Mesenchymal stem cell (in vitro differentiated cells and primary cell): ENCODE measurements around the gene CERK.

Experiments
- DNase-seq: peaks from one replicate; pipeline ENCODE4 v3.0.0-alpha.2; 2013
- H2AFZ ChIP-seq: one replicate; pipeline ENCODE4 v1.6.1; 2013; ENCODE audit warnings: low read depth, mild to moderate bottlenecking, control low read depth, inconsistent platforms, low read length, moderate library complexity
- H2AK5ac ChIP-seq: 2 replicates; pipeline ENCODE4 v1.6.1; 2013; ENCODE audit warnings: low read length, moderate library complexity, mild to moderate bottlenecking, inconsistent platforms; ENCODE audit not compliant: severe bottlenecking
- H2BK120ac ChIP-seq: one replicate; pipeline ENCODE4 v1.6.1; 2013; ENCODE audit warnings: low read depth, mild to moderate bottlenecking, inconsistent platforms, low read length, moderate library complexity
- H2BK12ac ChIP-seq, 2 experiments: one replicate each; pipeline ENCODE4 v1.6.1; 2013; ENCODE audit warnings: inconsistent platforms in 2 of 2, low read length in 2 of 2, mild to moderate bottlenecking in 2 of 2, moderate library complexity in 2 of 2, control low read depth in 1 of 2
- H2BK15ac ChIP-seq: one replicate; pipeline ENCODE4 v1.6.1; 2013; ENCODE audit warnings: mild to moderate bottlenecking, low read depth, inconsistent platforms; ENCODE audit not compliant: poor library complexity, severe bottlenecking
- H2BK5ac ChIP-seq: 2 replicates; pipeline ENCODE4 v1.6.1; 2013; ENCODE audit warnings: low read depth, mild to moderate bottlenecking, low read length, control low read depth, inconsistent platforms; ENCODE audit not compliant: poor library complexity, severe bottlenecking
- H3K14ac ChIP-seq, 2 experiments: one replicate each; pipeline ENCODE4 v1.6.1; 2013; ENCODE audit warnings: inconsistent platforms in 2 of 2, low read length in 2 of 2, control low read depth in 1 of 2, mild to moderate bottlenecking in 1 of 2, moderate library complexity in 1 of 2
- H3K18ac ChIP-seq, 2 experiments: one replicate each; pipeline ENCODE4 v1.6.1; 2013; ENCODE audit warnings: inconsistent platforms in 2 of 2, low read length in 2 of 2, control low read depth in 1 of 2, low read depth in 1 of 2, mild to moderate bottlenecking in 1 of 2
- H3K23ac ChIP-seq, 2 experiments: one replicate each; pipeline ENCODE4 v1.6.1; 2013; ENCODE audit warnings: inconsistent platforms in 2 of 2, low read length in 2 of 2, mild to moderate bottlenecking in 2 of 2, moderate library complexity in 2 of 2, control low read depth in 1 of 2
- H3K27ac ChIP-seq: 2 replicates; pipeline ENCODE4 v1.5.1; 2013; ENCODE audit warnings: mild to moderate bottlenecking, moderate library complexity, low read length, control low read depth, inconsistent platforms; ENCODE audit not compliant: poor library complexity, severe bottlenecking
- H3K27me3 ChIP-seq, 2 experiments: 2 replicates each; pipeline versions ENCODE4 v1.6.1 to v1.7.0; 2013; ENCODE audit warnings: low read length in 2 of 2, mild to moderate bottlenecking in 2 of 2, moderate library complexity in 2 of 2, control low read depth in 1 of 2, inconsistent platforms in 1 of 2; ENCODE audit not compliant: control insufficient read depth in 1 of 2, insufficient read depth in 1 of 2
- H3K36me3 ChIP-seq, 2 experiments: 2 replicates each; pipeline versions ENCODE4 v1.6.1 to v1.7.0; 2013; ENCODE audit warnings: low read length in 2 of 2, control low read depth in 1 of 2, inconsistent platforms in 1 of 2, low read depth in 1 of 2, mild to moderate bottlenecking in 1 of 2; ENCODE audit not compliant: insufficient read depth in 2 of 2, control insufficient read depth in 1 of 2
- H3K4ac ChIP-seq, 2 experiments: one replicate each; pipeline ENCODE4 v1.6.1; 2013; ENCODE audit warnings: inconsistent platforms in 2 of 2, low read length in 2 of 2, mild to moderate bottlenecking in 2 of 2, moderate library complexity in 2 of 2, control low read depth in 1 of 2, low read depth in 1 of 2
- H3K4me1 ChIP-seq: 2 replicates; pipeline ENCODE4 v1.6.1; 2013; ENCODE audit warnings: low read depth, low read length, control low read depth; ENCODE audit not compliant: control insufficient read depth, insufficient read depth
- H3K4me2 ChIP-seq: 2 replicates; pipeline ENCODE4 v1.6.1; 2013; ENCODE audit warnings: low read length, mild to moderate bottlenecking, inconsistent platforms; ENCODE audit not compliant: poor library complexity, severe bottlenecking
- H3K4me3 ChIP-seq, 2 experiments: 2 replicates each; pipeline versions ENCODE4 v1.5.1 to v1.7.0; 2013; ENCODE audit warnings: low read length in 2 of 2, mild to moderate bottlenecking in 2 of 2, control low read depth in 1 of 2, low read depth in 1 of 2; ENCODE audit not compliant: insufficient read depth in 1 of 2
- H3K79me1 ChIP-seq: replicated peaks from 2 replicates; pipeline ENCODE4 v1.6.1; 2013; ENCODE audit warnings: mild to moderate bottlenecking, control low read depth, low read length, inconsistent platforms; ENCODE audit not compliant: poor library complexity, severe bottlenecking
- H3K9ac ChIP-seq: 2 replicates; pipeline ENCODE4 v1.7.0; 2013; ENCODE audit warnings: mild to moderate bottlenecking, low read length, moderate library complexity
- H3K9me3 ChIP-seq: 2 replicates; pipeline ENCODE4 v1.7.0; 2013; ENCODE audit warnings: mild to moderate bottlenecking, low read length; ENCODE audit not compliant: control insufficient read depth
- H4K8ac ChIP-seq: one replicate; pipeline ENCODE4 v1.6.1; 2013; ENCODE audit warnings: inconsistent platforms, mild to moderate bottlenecking, low read length, moderate library complexity
- H4K91ac ChIP-seq: one replicate; pipeline ENCODE4 v1.6.1; 2013; ENCODE audit warnings: mild to moderate bottlenecking, low read length, inconsistent platforms
- WGBS: methylation state at CpG from one replicate; pipeline ENCODE4 v1.1.7; 2013; ENCODE audit warnings: mixed read lengths; 5-methylcytosine and 5-hydroxymethylcytosine counted together

CERK gene

GRCh38 chr22:46682011-46682731, 55.9 kb downstream of the CERK start:
- H3K18ac ChIP-seq: no peak overlapping the region
- no peak overlapping the region for H3K14ac ChIP-seq
- no peak overlapping the region for H3K27ac ChIP-seq
- no peak overlapping the region for H2AFZ ChIP-seq
- no peak overlapping the region for H3K4me3 ChIP-seq
- no peak overlapping the region for H3K9ac ChIP-seq
- H3K27me3 ChIP-seq: no peaks in the 10 kb centered on the region
- H2BK15ac ChIP-seq: no peak overlapping the region
- H3K4ac ChIP-seq: no peak overlapping the region
- no peak overlapping the region for H2BK120ac ChIP-seq
- 95% methylated on average over 19 of the region's 19 CpGs for WGBS
- DNase-seq: no peak
- peaks cover 42 to 50% of the 10 kb centered on the region in 2 experiments for H3K36me3 ChIP-seq
- H2AK5ac ChIP-seq: no peak overlapping the region
- peaks cover 7% of the 10 kb centered on the region for H3K4me1 ChIP-seq
- H3K4me2 ChIP-seq: no peak overlapping the region
- H3K23ac ChIP-seq: no peak overlapping the region
- H3K79me1 ChIP-seq: peaks cover 6% of the 10 kb centered on the region
- no peak overlapping the region for H4K8ac ChIP-seq
- H2BK5ac ChIP-seq: no peak overlapping the region
- no peak overlapping the region for H4K91ac ChIP-seq
- no peaks in the 10 kb centered on the region for H3K9me3 ChIP-seq
- H2BK12ac ChIP-seq: no peak overlapping the region

- Histone ChIP-seq H3K4ac (no peak overlapping the region), H3K4me1 (peaks cover 6% of the 10 kb centered on the region), H3K4me2 (no peak overlapping the region), H3K9me3 (no peaks in the 10 kb centered on the region), H2BK12ac (no peak overlapping the region), H3K14ac (no peak overlapping the region), H3K4me3 (no peak overlapping the region), H3K79me1 (peaks cover 5% of the 10 kb centered on the region), H2BK120ac (no peak overlapping the region), H2AFZ (no peak overlapping the region), H3K9ac (no peak overlapping the region), H3K18ac (no peak overlapping the region), H4K91ac (no peak overlapping the region), H2BK5ac (no peak overlapping the region), H2BK15ac (no peak overlapping the region), H3K27me3 (no peaks in the 10 kb centered on the region), H3K23ac (no peak overlapping the region), H4K8ac (no peak overlapping the region), H3K36me3 (peaks cover 30 to 49% of the 10 kb centered on the region in 2 experiments), H2AK5ac (no peak overlapping the region), H3K27ac (no peak overlapping the region)
- no peak for DNase-seq
- WGBS: 84% methylated on average over 7 of the region's 7 CpGs
These were observed 57.0 kb downstream of the CERK start for GRCh38 chr22:46681010-46681409.

- H3K27ac ChIP-seq: no peak overlapping the region
- H3K4ac ChIP-seq: no peak overlapping the region
- H3K4me3 ChIP-seq: no peak overlapping the region
- peaks cover 6% of the 10 kb centered on the region for H3K4me1 ChIP-seq
- no peak overlapping the region for H3K23ac ChIP-seq
- H3K4me2 ChIP-seq: no peak overlapping the region
- H3K36me3 ChIP-seq: peaks cover 25 to 51% of the 10 kb centered on the region in 2 experiments
- WGBS: 95% methylated on average over 16 of the region's 16 CpGs
- H2BK12ac ChIP-seq: no peak overlapping the region
- H2BK120ac ChIP-seq: no peak overlapping the region
- H2AK5ac ChIP-seq: no peak overlapping the region
- no peak overlapping the region for H4K8ac ChIP-seq
- no peak overlapping the region for H2BK5ac ChIP-seq
- no peak overlapping the region for H3K14ac ChIP-seq
- H3K9me3 ChIP-seq: no peaks in the 10 kb centered on the region
- H2BK15ac ChIP-seq: no peak overlapping the region
- H3K79me1 ChIP-seq: peaks cover 5% of the 10 kb centered on the region
- no peak overlapping the region for H3K18ac ChIP-seq
- peak overlapping the region; percentile 55 for H3K9ac ChIP-seq
- no peaks in the 10 kb centered on the region for H3K27me3 ChIP-seq
- no peak overlapping the region for H2AFZ ChIP-seq
- no peak for DNase-seq
- H4K91ac ChIP-seq: no peak overlapping the region
These were observed 58.3 kb downstream of the CERK start for GRCh38 chr22:46679706-46680269.

DNA sequence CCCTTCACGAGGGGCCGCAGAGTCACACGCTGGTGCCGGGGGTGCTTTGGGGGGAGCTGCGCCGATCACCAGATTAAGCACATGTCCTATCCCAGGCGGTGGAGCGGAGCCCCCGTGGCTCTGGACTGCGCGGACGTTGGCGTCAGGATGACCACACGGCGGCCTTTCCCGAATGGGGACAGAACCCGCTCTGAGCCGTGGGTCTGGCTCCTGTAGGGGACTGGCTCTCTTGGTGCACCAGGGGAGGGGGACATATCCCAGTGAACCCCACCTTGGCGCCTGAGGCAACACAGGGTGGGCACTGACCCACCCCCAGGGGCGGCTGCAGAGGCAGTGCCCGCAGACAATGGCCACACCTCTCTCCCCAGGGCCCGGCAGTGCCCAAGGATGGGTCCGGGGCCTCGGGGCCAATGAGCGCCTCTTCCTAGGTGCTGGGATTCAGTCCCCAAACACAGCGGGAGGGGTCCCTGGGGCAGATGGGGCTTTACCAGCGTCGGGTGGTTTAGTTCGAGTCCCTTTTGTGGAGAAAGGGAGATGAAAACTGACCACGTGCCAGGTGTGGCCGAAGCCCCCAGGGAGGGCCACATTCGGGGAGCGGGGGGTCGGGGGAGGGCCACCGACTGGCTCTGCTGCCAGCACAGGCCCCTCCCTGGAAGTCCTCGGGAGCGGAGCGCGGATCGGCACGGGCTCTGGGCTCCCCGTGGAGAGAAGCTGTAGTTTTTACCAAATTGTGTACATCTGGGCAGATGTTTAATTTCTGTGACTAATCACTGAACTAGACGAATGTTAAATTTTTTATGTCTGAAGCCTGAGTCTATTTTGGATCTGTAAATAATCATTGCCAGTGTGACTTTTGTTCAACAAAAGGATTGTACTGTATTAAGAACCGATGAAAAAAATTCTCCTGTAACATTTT, 59.0 kb downstream of the CERK start:
- H3K9me3 ChIP-seq: no peaks in the 10 kb centered on the region
- no peak overlapping the region for H2AFZ ChIP-seq
- no peak overlapping the region for H3K4me2 ChIP-seq
- H2AK5ac ChIP-seq: no peak overlapping the region
- H3K4ac ChIP-seq: no peak overlapping the region
- no peak overlapping the region for H2BK5ac ChIP-seq
- no peak overlapping the region for H2BK12ac ChIP-seq
- WGBS: 93% methylated on average over 43 of the region's 44 CpGs
- H3K79me1 ChIP-seq: peaks cover 5% of the 10 kb centered on the region
- no peak overlapping the region for H4K8ac ChIP-seq
- peaks cover 6% of the 10 kb centered on the region for H3K4me1 ChIP-seq
- no peak overlapping the region for H4K91ac ChIP-seq
- H3K27me3 ChIP-seq: no peaks in the 10 kb centered on the region
- DNase-seq: no peak
- no peak overlapping the region for H3K14ac ChIP-seq
- no peak overlapping the region for H3K27ac ChIP-seq
- H3K36me3 ChIP-seq: peaks cover 22 to 58% of the 10 kb centered on the region in 2 experiments
- H3K23ac ChIP-seq: no peak overlapping the region
- H2BK120ac ChIP-seq: no peak overlapping the region
- peak overlapping the region; percentile 55 for H3K9ac ChIP-seq
- H3K4me3 ChIP-seq: no peak overlapping the region
- no peak overlapping the region for H2BK15ac ChIP-seq
- H3K18ac ChIP-seq: no peak overlapping the region
